ENCODE measurements around the gene FAM131B. TPM values are rescaled to one million over a fixed set of nuclear protein-coding genes. Genes with fewer than 3 reads are reported as not detected.
A peak's percentile ranks its signal among the peaks of the same experiment; 100 is the strongest.

FAM131B gene
- total and polyA plus RNA-seq, 9 of the 15 experiments (the other 6 are each of a cell fraction or from before 2014, with no cell fraction given), result 0.03 to 0.04 TPM; not detected in 7

DNA sequence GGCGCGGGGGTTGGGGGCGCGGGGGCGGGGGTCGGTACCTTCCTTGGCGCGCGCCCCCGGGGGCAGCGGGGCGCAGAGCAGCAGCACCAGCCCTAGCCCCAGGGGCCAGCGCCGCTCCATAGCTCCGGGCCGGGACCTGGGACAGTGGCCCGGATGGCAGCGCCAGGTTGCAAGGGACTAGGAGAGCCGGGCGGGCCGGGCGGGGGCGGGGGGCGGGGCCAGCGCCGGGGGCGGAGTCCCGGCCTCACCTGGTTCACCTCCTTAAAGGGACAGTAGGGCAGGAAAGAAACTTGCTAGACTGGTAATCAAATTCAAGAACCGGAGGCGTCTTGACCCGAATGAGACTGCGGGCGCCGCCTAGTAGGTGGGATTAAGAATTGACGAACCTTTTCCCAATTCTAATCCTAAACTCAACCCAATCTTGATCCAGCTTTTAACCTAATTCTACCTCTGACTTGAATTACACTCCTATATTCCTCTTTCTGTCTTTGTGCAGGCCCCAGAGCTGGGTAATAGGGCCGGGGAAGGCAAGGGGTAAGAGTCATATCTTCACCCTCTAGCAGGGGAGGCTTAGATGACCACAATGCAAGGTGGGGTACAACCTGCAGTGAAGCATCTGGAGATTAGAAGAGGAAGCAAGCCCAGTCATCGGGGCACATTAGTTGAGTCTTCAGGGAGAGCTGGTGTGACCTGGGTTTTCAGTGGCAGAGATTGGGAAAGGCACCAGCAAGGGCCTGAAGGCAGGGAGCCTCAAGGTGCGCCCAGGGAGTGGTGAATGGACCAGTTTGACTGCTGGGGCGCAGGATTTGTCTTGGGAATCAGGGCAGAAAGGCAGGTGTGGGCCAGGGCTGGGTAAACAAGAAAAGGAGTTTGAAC lies 46.4 kb upstream of the FAM131B start, which contains the start of gene EPHA1:
Gene EPHA1 (minus strand): TSS at position 171 of the 876 bp plus-strand sequence. CDS start 51 bp downstream, at position 120.
- Histone ChIP-seq H2AFZ (ENCODE audit: low read depth, low read length) (no peak within 1 kb of the TSS), H3K4me1 (replicated peaks in 1 of 2; ENCODE audit: control insufficient read depth in 2 of 2, insufficient read depth in 2 of 2, low read length in 2 of 2) (peaks cover 2 to 7% of the 10 kb centered on the region in 2 experiments; a peak in 4 of 5 replicates), H3K9me3 (replicated peaks; ENCODE audit: control insufficient read depth, insufficient read depth, low read depth, low read length) (no peaks in the 10 kb centered on the region), H3K9ac (ENCODE audit: insufficient read depth in 1 of 2, low read depth in 2 of 2, low read length in 2 of 2) (peak within 1 kb of the TSS in 1 of 2 experiments; percentile 17; a peak in 1 of 4 replicates), H3K27ac (ENCODE audit: extremely low read depth, low read depth, low read length) (no peak within 1 kb of the TSS), H3K79me2 (ENCODE audit: control insufficient read depth, insufficient read depth, low read length) (no peaks in the 10 kb centered on the region), H3K4me3 (no peak within 1 kb of the TSS), H3K9me1 (ENCODE audit: control insufficient read depth, insufficient read depth, low read length) (no peaks in the 10 kb centered on the region), H3K27me3 (ENCODE audit: control insufficient read depth in 2 of 2, insufficient read depth in 2 of 2, low read length in 2 of 2) (peaks cover 39 to 49% of the 10 kb centered on the region in 2 experiments; a peak in 4 of 5 replicates), H4K20me1 (replicated peaks; ENCODE audit: control insufficient read depth, insufficient read depth, low read length) (0 out of 2 replicates have a peak, but pooled peaks cover 3% of the 10 kb centered on the region), H3K36me3 (ENCODE audit: control insufficient read depth, insufficient read depth, low read length) (no peaks in the 10 kb centered on the region), H3K4me2 (ENCODE audit: insufficient read depth, low read length) (no peak within 1 kb of the TSS)
- ATAC-seq (peak; percentile 44), FAIRE-seq (peak; percentile 11), DNase-seq (ENCODE audit: extremely low read depth in 1 of 4, low spot score in 3 of 4) (peak; percentile 48 to 91 (median 75))
- TF ChIP-seq CTCF (IDR thresholded peaks at IDR 0.05 in 2 of 3, conservative IDR thresholded peaks at IDR 0.05 in 1 of 3; ENCODE audit: insufficient read depth in 2 of 3, low read depth in 1 of 3, low read length in 3 of 3), result peak; percentile 37 to 50 (median 48); a peak in 5 of 6 replicates
- TF ChIP-seq EGR1 (conservative IDR thresholded peaks at IDR 0.05), result 0 out of 2 replicates have a peak, but pooled peaks have one; percentile 9
- TF ChIP-seq, protein P1, sequence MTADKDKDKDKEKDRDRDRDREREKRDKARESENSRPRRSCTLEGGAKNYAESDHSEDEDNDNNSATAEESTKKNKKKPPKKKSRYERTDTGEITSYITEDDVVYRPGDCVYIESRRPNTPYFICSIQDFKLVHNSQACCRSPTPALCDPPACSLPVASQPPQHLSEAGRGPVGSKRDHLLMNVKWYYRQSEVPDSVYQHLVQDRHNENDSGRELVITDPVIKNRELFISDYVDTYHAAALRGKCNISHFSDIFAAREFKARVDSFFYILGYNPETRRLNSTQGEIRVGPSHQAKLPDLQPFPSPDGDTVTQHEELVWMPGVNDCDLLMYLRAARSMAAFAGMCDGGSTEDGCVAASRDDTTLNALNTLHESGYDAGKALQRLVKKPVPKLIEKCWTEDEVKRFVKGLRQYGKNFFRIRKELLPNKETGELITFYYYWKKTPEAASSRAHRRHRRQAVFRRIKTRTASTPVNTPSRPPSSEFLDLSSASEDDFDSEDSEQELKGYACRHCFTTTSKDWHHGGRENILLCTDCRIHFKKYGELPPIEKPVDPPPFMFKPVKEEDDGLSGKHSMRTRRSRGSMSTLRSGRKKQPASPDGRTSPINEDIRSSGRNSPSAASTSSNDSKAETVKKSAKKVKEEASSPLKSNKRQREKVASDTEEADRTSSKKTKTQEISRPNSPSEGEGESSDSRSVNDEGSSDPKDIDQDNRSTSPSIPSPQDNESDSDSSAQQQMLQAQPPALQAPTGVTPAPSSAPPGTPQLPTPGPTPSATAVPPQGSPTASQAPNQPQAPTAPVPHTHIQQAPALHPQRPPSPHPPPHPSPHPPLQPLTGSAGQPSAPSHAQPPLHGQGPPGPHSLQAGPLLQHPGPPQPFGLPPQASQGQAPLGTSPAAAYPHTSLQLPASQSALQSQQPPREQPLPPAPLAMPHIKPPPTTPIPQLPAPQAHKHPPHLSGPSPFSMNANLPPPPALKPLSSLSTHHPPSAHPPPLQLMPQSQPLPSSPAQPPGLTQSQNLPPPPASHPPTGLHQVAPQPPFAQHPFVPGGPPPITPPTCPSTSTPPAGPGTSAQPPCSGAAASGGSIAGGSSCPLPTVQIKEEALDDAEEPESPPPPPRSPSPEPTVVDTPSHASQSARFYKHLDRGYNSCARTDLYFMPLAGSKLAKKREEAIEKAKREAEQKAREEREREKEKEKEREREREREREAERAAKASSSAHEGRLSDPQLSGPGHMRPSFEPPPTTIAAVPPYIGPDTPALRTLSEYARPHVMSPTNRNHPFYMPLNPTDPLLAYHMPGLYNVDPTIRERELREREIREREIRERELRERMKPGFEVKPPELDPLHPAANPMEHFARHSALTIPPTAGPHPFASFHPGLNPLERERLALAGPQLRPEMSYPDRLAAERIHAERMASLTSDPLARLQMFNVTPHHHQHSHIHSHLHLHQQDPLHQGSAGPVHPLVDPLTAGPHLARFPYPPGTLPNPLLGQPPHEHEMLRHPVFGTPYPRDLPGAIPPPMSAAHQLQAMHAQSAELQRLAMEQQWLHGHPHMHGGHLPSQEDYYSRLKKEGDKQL (CRISPR knock-in tag; IDR thresholded peaks at IDR 0.05; ENCODE audit: borderline replicate concordance), result no peak
- TF ChIP-seq ZEB2 (IDR thresholded peaks at IDR 0.05), result 0 out of 2 replicates have a peak, but pooled peaks have one; percentile 52
- TF ChIP-seq XRCC5 (IDR thresholded peaks at IDR 0.05; ENCODE audit: low read depth, low read length), result no peak
- TF ChIP-seq KLF10 (CRISPR knock-in tag; IDR thresholded peaks at IDR 0.05), result no peak
- TF ChIP-seq RAD21 (CRISPR knock-in tag; conservative IDR thresholded peaks at IDR 0.05 in 1 of 2, IDR thresholded peaks at IDR 0.05 in 1 of 2), result 0 out of 4 replicates have a peak, but pooled peaks of 1 of the 2 experiments have one; percentile 14
- peak; percentile 80; the same call in 1 of the 2 replicates for TF ChIP-seq ZFP91 (CRISPR knock-in tag; IDR thresholded peaks at IDR 0.05)
- in situ Hi-C loops (cut with MboI) (no loop called here), intact Hi-C loops (cut with micrococcal nuclease) (no loop called here)
- CTCF ChIA-PET (ENCODE audit: low intra/inter-chr PET ratio), result interaction anchor here (0.9 kb wide), 1 partner anchor 59 kb away, joined by 10 read pairs; no protein-coding TSS in a partner anchor
- WGBS (ENCODE audit: insufficient coverage, low coverage, missing lambda C conversion rate), result 24% methylated on average over 16 of the region's 39 CpGs
- POLR2A ChIA-PET, result interaction anchor here (0.6 to 10.7 kb wide), 4 partner anchors 14 to 72 kb away, joined by 3 to 131 read pairs (median 3); no protein-coding TSS in a partner anchor
- no TSS peak for BruUV-seq (replicated peaks)
